ENCODE measurements around the gene OR7G3.

The OR7G3 gene

GRCh38 chr19:9148697-9149096 is 21.9 kb upstream of the OR7G3 start:
- no peak overlapping the region for H3K27ac ChIP-seq (ENCODE audit: low read length, poor library complexity, severe bottlenecking)
- H3K27me3 ChIP-seq (ENCODE audit: control insufficient read depth in 1 of 2, insufficient read depth in 1 of 2, low read length in 2 of 2) = no peaks in the 10 kb centered on the region
- no peak overlapping the region for H3K4ac ChIP-seq (ENCODE audit: low read depth in 1 of 2, low read length in 2 of 2)
- no peak overlapping the region for H3K18ac ChIP-seq (ENCODE audit: low read depth in 1 of 2, low read length in 2 of 2)
- H2BK5ac ChIP-seq (ENCODE audit: low read depth, low read length, poor library complexity, severe bottlenecking) = no peak overlapping the region
- H2BK15ac ChIP-seq (ENCODE audit: low read depth, poor library complexity, severe bottlenecking) = no peak overlapping the region
- H2AK5ac ChIP-seq (ENCODE audit: low read length, severe bottlenecking) = no peak overlapping the region
- no peak overlapping the region for H3K23ac ChIP-seq (ENCODE audit: low read length in 2 of 2)
- H2BK12ac ChIP-seq (ENCODE audit: low read length in 2 of 2) = no peak overlapping the region
- DNase-seq = no peak
- no peaks in the 10 kb centered on the region for H3K4me1 ChIP-seq (ENCODE audit: control insufficient read depth, insufficient read depth, low read depth, low read length)
- no peak overlapping the region for H4K8ac ChIP-seq (ENCODE audit: low read length)
- no peak overlapping the region for H3K4me2 ChIP-seq (ENCODE audit: low read length, poor library complexity, severe bottlenecking)
- no peak overlapping the region for H2BK120ac ChIP-seq (ENCODE audit: low read depth, low read length)
- no peak overlapping the region for H2AFZ ChIP-seq (ENCODE audit: low read depth, low read length)
- WGBS = 94% methylated on average over 3 of the region's 3 CpGs
- H3K4me3 ChIP-seq (ENCODE audit: insufficient read depth in 1 of 2, low read depth in 1 of 2, low read length in 2 of 2) = peak overlapping the region in 1 of 2 experiments; percentile 32
- H3K79me1 ChIP-seq (replicated peaks; ENCODE audit: low read length, poor library complexity, severe bottlenecking) = peaks cover 9% of the 10 kb centered on the region
- no peak overlapping the region for H4K91ac ChIP-seq (ENCODE audit: low read length)
- H3K36me3 ChIP-seq (ENCODE audit: control insufficient read depth in 1 of 2, insufficient read depth in 2 of 2, low read depth in 1 of 2, low read length in 2 of 2) = peaks cover 41 to 47% of the 10 kb centered on the region in 2 experiments
- no peak overlapping the region for H3K14ac ChIP-seq (ENCODE audit: low read length in 2 of 2)
- H3K9me3 ChIP-seq (ENCODE audit: control insufficient read depth, low read length) = peaks cover 84% of the 10 kb centered on the region
- no peak overlapping the region for H3K9ac ChIP-seq (ENCODE audit: low read length)

GRCh38 chr19:9146882-9147281 is 20.1 kb upstream of the OR7G3 start:
- Histone ChIP-seq H2AK5ac (ENCODE audit: low read length, severe bottlenecking) (no peak overlapping the region), H3K4me3 (ENCODE audit: insufficient read depth in 1 of 2, low read depth in 1 of 2, low read length in 2 of 2) (no peak overlapping the region), H3K4me2 (ENCODE audit: low read length, poor library complexity, severe bottlenecking) (no peak overlapping the region), H4K91ac (ENCODE audit: low read length) (no peak overlapping the region), H3K4ac (ENCODE audit: low read depth in 1 of 2, low read length in 2 of 2) (no peak overlapping the region), H3K27me3 (ENCODE audit: control insufficient read depth in 1 of 2, insufficient read depth in 1 of 2, low read length in 2 of 2) (no peaks in the 10 kb centered on the region), H3K9ac (ENCODE audit: low read length) (no peak overlapping the region), H3K79me1 (replicated peaks; ENCODE audit: low read length, poor library complexity, severe bottlenecking) (peaks cover 6% of the 10 kb centered on the region), H2BK5ac (ENCODE audit: low read depth, low read length, poor library complexity, severe bottlenecking) (no peak overlapping the region), H2BK12ac (ENCODE audit: low read length in 2 of 2) (no peak overlapping the region), H3K36me3 (ENCODE audit: control insufficient read depth in 1 of 2, insufficient read depth in 2 of 2, low read depth in 1 of 2, low read length in 2 of 2) (peaks cover 30 to 31% of the 10 kb centered on the region in 2 experiments), H2BK15ac (ENCODE audit: low read depth, poor library complexity, severe bottlenecking) (no peak overlapping the region), H3K18ac (ENCODE audit: low read depth in 1 of 2, low read length in 2 of 2) (no peak overlapping the region), H3K23ac (ENCODE audit: low read length in 2 of 2) (no peak overlapping the region), H2AFZ (ENCODE audit: low read depth, low read length) (no peak overlapping the region), H3K27ac (ENCODE audit: low read length, poor library complexity, severe bottlenecking) (no peak overlapping the region), H3K14ac (ENCODE audit: low read length in 2 of 2) (no peak overlapping the region), H4K8ac (ENCODE audit: low read length) (no peak overlapping the region), H3K9me3 (ENCODE audit: control insufficient read depth, low read length) (peaks cover 72% of the 10 kb centered on the region), H3K4me1 (ENCODE audit: control insufficient read depth, insufficient read depth, low read depth, low read length) (no peaks in the 10 kb centered on the region), H2BK120ac (ENCODE audit: low read depth, low read length) (no peak overlapping the region)
- no peak for DNase-seq
- WGBS = no CpG with 5 or more reads among the region's 1 CpG

DNA sequence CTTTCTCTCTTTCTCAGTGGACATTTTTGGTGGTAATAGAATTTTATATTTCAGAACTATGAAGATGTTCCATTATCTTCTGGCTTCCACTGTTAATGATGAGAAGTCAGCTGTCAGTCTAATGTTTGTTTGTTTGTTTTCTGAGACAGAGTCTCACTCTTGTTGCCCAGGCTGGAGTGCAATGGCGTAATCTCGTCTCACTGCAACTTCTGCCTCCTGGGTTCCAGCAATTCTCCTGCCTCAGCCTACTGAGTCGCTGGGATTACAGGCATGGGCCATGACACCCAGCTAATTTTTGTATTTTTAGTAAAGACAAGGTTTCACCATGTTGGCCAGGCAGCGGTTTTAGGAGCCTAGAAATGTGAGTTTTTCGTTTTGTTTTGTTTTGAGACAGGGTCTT is 18.2 kb upstream of the OR7G3 start:
- Histone ChIP-seq H3K4ac (ENCODE audit: low read depth in 1 of 2, low read length in 2 of 2) (no peak overlapping the region), H3K27ac (ENCODE audit: low read length, poor library complexity, severe bottlenecking) (no peak overlapping the region), H3K27me3 (ENCODE audit: control insufficient read depth in 1 of 2, insufficient read depth in 1 of 2, low read length in 2 of 2) (no peaks in the 10 kb centered on the region), H2BK15ac (ENCODE audit: low read depth, poor library complexity, severe bottlenecking) (no peak overlapping the region), H3K4me3 (ENCODE audit: insufficient read depth in 1 of 2, low read depth in 1 of 2, low read length in 2 of 2) (no peak overlapping the region), H3K79me1 (replicated peaks; ENCODE audit: low read length, poor library complexity, severe bottlenecking) (peaks cover 6% of the 10 kb centered on the region), H3K9me3 (ENCODE audit: control insufficient read depth, low read length) (peaks cover 59% of the 10 kb centered on the region), H2BK12ac (ENCODE audit: low read length in 2 of 2) (no peak overlapping the region), H4K91ac (ENCODE audit: low read length) (no peak overlapping the region), H2AK5ac (ENCODE audit: low read length, severe bottlenecking) (no peak overlapping the region), H3K4me1 (ENCODE audit: control insufficient read depth, insufficient read depth, low read depth, low read length) (no peaks in the 10 kb centered on the region), H3K23ac (ENCODE audit: low read length in 2 of 2) (no peak overlapping the region), H3K14ac (ENCODE audit: low read length in 2 of 2) (no peak overlapping the region), H3K36me3 (ENCODE audit: control insufficient read depth in 1 of 2, insufficient read depth in 2 of 2, low read depth in 1 of 2, low read length in 2 of 2) (peaks cover 24 to 27% of the 10 kb centered on the region in 2 experiments), H3K4me2 (ENCODE audit: low read length, poor library complexity, severe bottlenecking) (no peak overlapping the region), H2BK120ac (ENCODE audit: low read depth, low read length) (no peak overlapping the region), H3K9ac (ENCODE audit: low read length) (no peak overlapping the region), H4K8ac (ENCODE audit: low read length) (no peak overlapping the region), H2AFZ (ENCODE audit: low read depth, low read length) (no peak overlapping the region), H3K18ac (ENCODE audit: low read depth in 1 of 2, low read length in 2 of 2) (no peak overlapping the region), H2BK5ac (ENCODE audit: low read depth, low read length, poor library complexity, severe bottlenecking) (no peak overlapping the region)
- WGBS = 96% methylated on average over 5 of the region's 5 CpGs
- DNase-seq = peak; percentile 16

DNA sequence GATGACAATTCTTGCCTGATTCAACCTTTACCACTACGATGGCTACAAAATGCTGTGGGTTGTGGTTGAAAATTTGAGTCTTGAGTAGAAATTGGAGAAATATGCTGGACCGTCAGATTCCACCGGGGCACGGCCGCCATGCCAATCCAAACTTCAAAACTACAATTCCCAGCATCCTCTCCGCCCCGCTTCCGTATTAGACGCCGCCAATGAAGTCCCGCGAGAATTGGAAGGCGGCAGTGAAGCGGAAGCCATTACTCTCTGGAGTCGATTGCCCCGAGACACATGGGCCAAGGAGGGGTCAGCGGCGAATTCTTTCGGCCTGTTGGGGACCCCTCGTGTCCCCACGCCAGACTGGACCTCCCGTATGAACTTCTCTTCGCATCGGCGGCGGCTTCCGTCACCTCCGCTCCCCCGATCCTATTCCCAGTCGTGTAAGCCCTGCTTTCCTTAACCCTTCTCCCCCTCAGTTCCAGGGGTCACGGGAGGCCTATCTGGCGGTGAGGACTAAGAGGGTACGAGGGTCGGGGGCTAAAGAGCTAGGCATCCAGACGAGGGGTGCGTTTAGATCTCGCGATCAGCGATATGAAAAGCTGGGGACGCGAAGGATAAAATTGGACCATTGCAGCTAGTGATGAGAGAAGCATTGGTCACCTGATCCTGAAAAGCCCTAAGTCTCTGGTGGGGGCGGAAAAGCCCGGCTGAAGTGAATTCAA is 13.6 kb upstream of the OR7G3 start, which contains the start of gene ZNF317:
Gene ZNF317, plus strand, starts transcription at position 239 of the 716 bp plus-strand sequence. CDS start 15,620 bp downstream, outside the sequence.
- H3K4me3 ChIP-seq (ENCODE audit: insufficient read depth in 1 of 2, low read depth in 1 of 2, low read length in 2 of 2) = peak within 1 kb of the TSS; percentile 63 to 99
- H3K23ac ChIP-seq (ENCODE audit: low read length in 2 of 2) = no peak within 1 kb of the TSS
- peak within 1 kb of the TSS; percentile 93 for H4K8ac ChIP-seq (ENCODE audit: low read length)
- H3K79me1 ChIP-seq (replicated peaks; ENCODE audit: low read length, poor library complexity, severe bottlenecking) = no peaks in the 10 kb centered on the region
- H3K36me3 ChIP-seq (ENCODE audit: control insufficient read depth in 1 of 2, insufficient read depth in 2 of 2, low read depth in 1 of 2, low read length in 2 of 2) = peaks cover 0 to 3% of the 10 kb centered on the region in 2 experiments
- H2BK120ac ChIP-seq (ENCODE audit: low read depth, low read length) = peak within 1 kb of the TSS; percentile 67
- H2AFZ ChIP-seq (ENCODE audit: low read depth, low read length) = peak within 1 kb of the TSS; percentile 98
- H3K9me3 ChIP-seq (ENCODE audit: control insufficient read depth, low read length) = peaks cover 21% of the 10 kb centered on the region
- peaks cover 2% of the 10 kb centered on the region for H3K4me1 ChIP-seq (ENCODE audit: control insufficient read depth, insufficient read depth, low read depth, low read length)
- H3K27me3 ChIP-seq (ENCODE audit: control insufficient read depth in 1 of 2, insufficient read depth in 1 of 2, low read length in 2 of 2) = no peaks in the 10 kb centered on the region
- H2AK5ac ChIP-seq (ENCODE audit: low read length, severe bottlenecking) = no peak within 1 kb of the TSS
- DNase-seq = peak; percentile 94
- H3K14ac ChIP-seq (ENCODE audit: low read length in 2 of 2) = peak within 1 kb of the TSS in 1 of 2 experiments; percentile 46
- H4K91ac ChIP-seq (ENCODE audit: low read length) = peak within 1 kb of the TSS; percentile 8
- H3K4me2 ChIP-seq (ENCODE audit: low read length, poor library complexity, severe bottlenecking) = peak within 1 kb of the TSS; percentile 82
- H3K4ac ChIP-seq (ENCODE audit: low read depth in 1 of 2, low read length in 2 of 2) = peak within 1 kb of the TSS; percentile 20 to 42
- WGBS = 1% methylated on average over 31 of the region's 43 CpGs
- peak within 1 kb of the TSS; percentile 99 for H3K9ac ChIP-seq (ENCODE audit: low read length)
- H2BK15ac ChIP-seq (ENCODE audit: low read depth, poor library complexity, severe bottlenecking) = peak within 1 kb of the TSS; percentile 84
- no peak within 1 kb of the TSS for H2BK5ac ChIP-seq (ENCODE audit: low read depth, low read length, poor library complexity, severe bottlenecking)
- H3K27ac ChIP-seq (ENCODE audit: low read length, poor library complexity, severe bottlenecking) = no peak within 1 kb of the TSS
- peak within 1 kb of the TSS; percentile 67 to 97 for H3K18ac ChIP-seq (ENCODE audit: low read depth in 1 of 2, low read length in 2 of 2)
- H2BK12ac ChIP-seq (ENCODE audit: low read length in 2 of 2) = no peak within 1 kb of the TSS

Data from mesenchymal stem cell (in vitro differentiated cells and primary cell).